ENCODE data around the gene LZTR1.
A peak's percentile ranks its signal among the peaks of the same experiment; 100 is the strongest.

The LZTR1 gene

GRCh38 chr22:20998411-20999336 lies 16.6 kb downstream of the LZTR1 start:
- peak; percentile 17 for DNase-seq

GRCh38 chr22:20999350-21000206 lies 17.5 kb downstream of the LZTR1 start:
- TF ChIP-seq EZH2 (IDR thresholded peaks at IDR 0.05; ENCODE audit: borderline replicate concordance, low read depth, low read length, severe bottlenecking) (no peak), CTCF (IDR thresholded peaks at IDR 0.05; ENCODE audit: borderline replicate concordance, extremely low read depth, low read length, poor library complexity, severe bottlenecking) (no peak)
- H2AFZ ChIP-seq (ENCODE audit: low read depth, low read length), result no peak overlapping the region
- peaks cover 36% of the 10 kb centered on the region for H3K4me1 ChIP-seq (ENCODE audit: insufficient read depth, low read length)
- no peak for ATAC-seq (ENCODE audit: insufficient read depth, low read depth)
- no peaks in the 10 kb centered on the region for H3K27me3 ChIP-seq (ENCODE audit: insufficient read depth, low read length, poor library complexity)
- H3K9ac ChIP-seq (ENCODE audit: low read depth, low read length), result peak overlapping the region; percentile 93
- H3K79me2 ChIP-seq (ENCODE audit: insufficient read depth, low read length), result peaks cover 40% of the 10 kb centered on the region
- DNase-seq, result no peak
- no peaks in the 10 kb centered on the region for H3K9me3 ChIP-seq (ENCODE audit: insufficient read depth, low read length, severe bottlenecking)
- H4K20me1 ChIP-seq (ENCODE audit: insufficient read depth, low read length), result peaks cover 26% of the 10 kb centered on the region
- H3K27ac ChIP-seq (ENCODE audit: low read length), result no peak overlapping the region; the same call in 1 of the 2 replicates
- peak overlapping the region in 1 of 2 experiments; percentile 84; a peak in 3 of 4 replicates for H3K4me3 ChIP-seq (ENCODE audit: low read depth in 1 of 2, low read length in 2 of 2)
- H3K36me3 ChIP-seq (ENCODE audit: insufficient read depth, low read length), result peaks cover 66% of the 10 kb centered on the region
- H3K4me2 ChIP-seq (ENCODE audit: insufficient read depth, low read length), result peak overlapping the region; percentile 100

More at GRCh38 chr22:20998411-20999336, 16.6 kb downstream of the LZTR1 start:
- H3K4me2 ChIP-seq (ENCODE audit: insufficient read depth, low read length), result peak overlapping the region; percentile 100; the same call in 1 of the 2 replicates
- no peak overlapping the region for H3K9ac ChIP-seq (ENCODE audit: low read depth, low read length)
- H3K4me3 ChIP-seq (ENCODE audit: low read depth in 1 of 2, low read length in 2 of 2), result no peak overlapping the region
- H3K27me3 ChIP-seq (ENCODE audit: insufficient read depth, low read length, poor library complexity), result no peaks in the 10 kb centered on the region
- H3K79me2 ChIP-seq (ENCODE audit: insufficient read depth, low read length), result peaks cover 37% of the 10 kb centered on the region
- TF ChIP-seq CTCF (IDR thresholded peaks at IDR 0.05; ENCODE audit: borderline replicate concordance, extremely low read depth, low read length, poor library complexity, severe bottlenecking) (no peak), EZH2 (IDR thresholded peaks at IDR 0.05; ENCODE audit: borderline replicate concordance, low read depth, low read length, severe bottlenecking) (no peak)
- H3K4me1 ChIP-seq (ENCODE audit: insufficient read depth, low read length), result peaks cover 33% of the 10 kb centered on the region
- H4K20me1 ChIP-seq (ENCODE audit: insufficient read depth, low read length), result peaks cover 26% of the 10 kb centered on the region
- H3K9me3 ChIP-seq (ENCODE audit: insufficient read depth, low read length, severe bottlenecking), result no peaks in the 10 kb centered on the region
- H3K27ac ChIP-seq (ENCODE audit: low read length), result no peak overlapping the region
- peaks cover 70% of the 10 kb centered on the region for H3K36me3 ChIP-seq (ENCODE audit: insufficient read depth, low read length)
- no peak overlapping the region for H2AFZ ChIP-seq (ENCODE audit: low read depth, low read length)
- no peak for ATAC-seq (ENCODE audit: insufficient read depth, low read depth)

- no peak overlapping the region for H2AFZ ChIP-seq (ENCODE audit: low read depth, low read length)
- no peak for ATAC-seq (ENCODE audit: insufficient read depth, low read depth)
- H3K9me3 ChIP-seq (ENCODE audit: insufficient read depth, low read length, severe bottlenecking), result no peaks in the 10 kb centered on the region
- H3K36me3 ChIP-seq (ENCODE audit: insufficient read depth, low read length), result peaks cover 59% of the 10 kb centered on the region
- H3K4me3 ChIP-seq (ENCODE audit: low read depth in 1 of 2, low read length in 2 of 2), result peak overlapping the region; percentile 84 to 99; a peak in 3 of 4 replicates
- peak overlapping the region; percentile 100 for H3K4me2 ChIP-seq (ENCODE audit: insufficient read depth, low read length)
- H3K9ac ChIP-seq (ENCODE audit: low read depth, low read length), result peak overlapping the region; percentile 93
- H3K27ac ChIP-seq (ENCODE audit: low read length), result peak overlapping the region; percentile 95
- TF ChIP-seq CTCF (IDR thresholded peaks at IDR 0.05; ENCODE audit: borderline replicate concordance, extremely low read depth, low read length, poor library complexity, severe bottlenecking) (peak; percentile 23), EZH2 (IDR thresholded peaks at IDR 0.05; ENCODE audit: borderline replicate concordance, low read depth, low read length, severe bottlenecking) (no peak)
- peak; percentile 27 for DNase-seq
- H3K4me1 ChIP-seq (ENCODE audit: insufficient read depth, low read length), result peaks cover 36% of the 10 kb centered on the region
- peaks cover 26% of the 10 kb centered on the region for H4K20me1 ChIP-seq (ENCODE audit: insufficient read depth, low read length)
- no peaks in the 10 kb centered on the region for H3K27me3 ChIP-seq (ENCODE audit: insufficient read depth, low read length, poor library complexity)
- H3K79me2 ChIP-seq (ENCODE audit: insufficient read depth, low read length), result peaks cover 40% of the 10 kb centered on the region
Observed at GRCh38 chr22:21000207-21000986, 18.3 kb downstream of the LZTR1 start.

Data from DND-41 (cell line).